Mesothelial cell of epicardium (in vitro differentiated cells): ENCODE measurements around the gene PIK3CG. TPM values are rescaled to one million over a fixed set of nuclear protein-coding genes. Genes with fewer than 3 reads are reported as not detected.

Experiments used
- DNase-seq, 2 experiments: peaks; one replicate each; pipeline ENCODE4 v3.0.0; 2021; ENCODE audit warnings: low spot score in 2 of 2; ENCODE audit not compliant: unreplicated experiment in 2 of 2
- H3K27ac Mint-ChIP-seq: 2 replicates; pipeline ENCODE4 v1.8.0; 2021; ENCODE audit warnings: mixed read lengths
- H3K27me3 Mint-ChIP-seq: 2 replicates; pipeline ENCODE4 v1.8.0; 2021; ENCODE audit warnings: low read depth, mixed read lengths
- H3K36me3 Mint-ChIP-seq: 2 replicates; pipeline ENCODE4 v1.8.0; 2021; ENCODE audit warnings: mixed read lengths
- H3K4me1 Mint-ChIP-seq: 2 replicates; pipeline ENCODE4 v1.8.0; 2021; ENCODE audit warnings: mixed read lengths
- H3K4me3 Mint-ChIP-seq: 2 replicates; pipeline ENCODE4 v1.8.0; 2021; ENCODE audit warnings: mild to moderate bottlenecking, moderate library complexity, mixed read lengths
- H3K9me3 Mint-ChIP-seq: 2 replicates; pipeline ENCODE4 v1.8.0; 2021; ENCODE audit warnings: mixed read lengths
- total RNA-seq: library from RNA; stranded (reverse); gene quantifications from 3 replicates; pipeline ENCODE4 v1.2.1, GENCODE V29; 2021
- TF ChIP-seq, protein P1 (sequence below): fragments of 200-600 bp; sonication (generic); IDR thresholded peaks from one replicate; pipeline ENCODE4 v1.5.0; 2021; ENCODE audit warnings: antibody characterized with exemption; ENCODE audit not compliant: unreplicated experiment

The PIK3CG gene
- total RNA-seq, 1 donor from 2014 or later = 0.09 TPM

DNA sequence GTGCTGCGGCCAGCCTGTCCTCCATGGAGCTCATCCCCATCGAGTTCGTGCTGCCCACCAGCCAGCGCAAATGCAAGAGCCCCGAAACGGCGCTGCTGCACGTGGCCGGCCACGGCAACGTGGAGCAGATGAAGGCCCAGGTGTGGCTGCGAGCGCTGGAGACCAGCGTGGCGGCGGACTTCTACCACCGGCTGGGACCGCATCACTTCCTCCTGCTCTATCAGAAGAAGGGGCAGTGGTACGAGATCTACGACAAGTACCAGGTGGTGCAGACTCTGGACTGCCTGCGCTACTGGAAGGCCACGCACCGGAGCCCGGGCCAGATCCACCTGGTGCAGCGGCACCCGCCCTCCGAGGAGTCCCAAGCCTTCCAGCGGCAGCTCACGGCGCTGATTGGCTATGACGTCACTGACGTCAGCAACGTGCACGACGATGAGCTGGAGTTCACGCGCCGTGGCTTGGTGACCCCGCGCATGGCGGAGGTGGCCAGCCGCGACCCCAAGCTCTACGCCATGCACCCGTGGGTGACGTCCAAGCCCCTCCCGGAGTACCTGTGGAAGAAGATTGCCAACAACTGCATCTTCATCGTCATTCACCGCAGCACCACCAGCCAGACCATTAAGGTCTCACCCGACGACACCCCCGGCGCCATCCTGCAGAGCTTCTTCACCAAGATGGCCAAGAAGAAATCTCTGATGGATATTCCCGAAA, 2.7 kb downstream of the PIK3CG start:
- TF ChIP-seq, protein P1, sequence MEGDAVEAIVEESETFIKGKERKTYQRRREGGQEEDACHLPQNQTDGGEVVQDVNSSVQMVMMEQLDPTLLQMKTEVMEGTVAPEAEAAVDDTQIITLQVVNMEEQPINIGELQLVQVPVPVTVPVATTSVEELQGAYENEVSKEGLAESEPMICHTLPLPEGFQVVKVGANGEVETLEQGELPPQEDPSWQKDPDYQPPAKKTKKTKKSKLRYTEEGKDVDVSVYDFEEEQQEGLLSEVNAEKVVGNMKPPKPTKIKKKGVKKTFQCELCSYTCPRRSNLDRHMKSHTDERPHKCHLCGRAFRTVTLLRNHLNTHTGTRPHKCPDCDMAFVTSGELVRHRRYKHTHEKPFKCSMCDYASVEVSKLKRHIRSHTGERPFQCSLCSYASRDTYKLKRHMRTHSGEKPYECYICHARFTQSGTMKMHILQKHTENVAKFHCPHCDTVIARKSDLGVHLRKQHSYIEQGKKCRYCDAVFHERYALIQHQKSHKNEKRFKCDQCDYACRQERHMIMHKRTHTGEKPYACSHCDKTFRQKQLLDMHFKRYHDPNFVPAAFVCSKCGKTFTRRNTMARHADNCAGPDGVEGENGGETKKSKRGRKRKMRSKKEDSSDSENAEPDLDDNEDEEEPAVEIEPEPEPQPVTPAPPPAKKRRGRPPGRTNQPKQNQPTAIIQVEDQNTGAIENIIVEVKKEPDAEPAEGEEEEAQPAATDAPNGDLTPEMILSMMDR = no peak
- DNase-seq = no peak
- H3K9me3 Mint-ChIP-seq = no peaks in the 10 kb centered on the region
- H3K36me3 Mint-ChIP-seq = no peaks in the 10 kb centered on the region
- peaks cover 29% of the 10 kb centered on the region for H3K4me1 Mint-ChIP-seq
- no peaks in the 10 kb centered on the region for H3K27me3 Mint-ChIP-seq
- H3K27ac Mint-ChIP-seq = no peak overlapping the region
- no peak overlapping the region for H3K4me3 Mint-ChIP-seq

DNA sequence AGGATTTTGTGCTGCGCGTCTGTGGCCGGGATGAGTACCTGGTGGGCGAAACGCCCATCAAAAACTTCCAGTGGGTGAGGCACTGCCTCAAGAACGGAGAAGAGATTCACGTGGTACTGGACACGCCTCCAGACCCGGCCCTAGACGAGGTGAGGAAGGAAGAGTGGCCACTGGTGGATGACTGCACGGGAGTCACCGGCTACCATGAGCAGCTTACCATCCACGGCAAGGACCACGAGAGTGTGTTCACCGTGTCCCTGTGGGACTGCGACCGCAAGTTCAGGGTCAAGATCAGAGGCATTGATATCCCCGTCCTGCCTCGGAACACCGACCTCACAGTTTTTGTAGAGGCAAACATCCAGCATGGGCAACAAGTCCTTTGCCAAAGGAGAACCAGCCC, 3.3 kb downstream of the PIK3CG start:
- Mint-ChIP-seq H3K9me3 (no peaks in the 10 kb centered on the region), H3K4me1 (peaks cover 24% of the 10 kb centered on the region), H3K36me3 (no peaks in the 10 kb centered on the region), H3K4me3 (no peak overlapping the region), H3K27me3 (no peaks in the 10 kb centered on the region), H3K27ac (no peak overlapping the region)
- TF ChIP-seq, protein P1 = no peak
- DNase-seq = no peak

DNA sequence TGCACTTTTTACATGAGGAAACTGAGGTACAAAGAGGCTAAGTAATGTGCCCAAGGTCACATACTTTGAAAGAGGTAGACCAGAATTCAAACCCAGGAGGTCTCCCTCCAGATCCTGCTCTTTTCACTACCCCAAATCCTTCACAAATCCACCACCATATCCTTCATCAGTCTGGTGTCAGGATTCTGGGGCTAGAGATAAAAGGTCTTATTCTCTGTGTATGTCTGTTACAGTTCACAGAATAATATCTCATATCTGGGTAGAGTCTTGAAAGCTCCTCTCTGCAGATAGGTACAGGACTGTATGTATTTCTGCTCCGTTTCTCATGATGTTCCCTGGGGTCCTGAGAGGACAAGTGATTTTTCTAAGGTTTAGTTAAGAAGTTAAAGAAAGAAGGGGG, 4.9 kb downstream of the PIK3CG start:
- H3K27ac Mint-ChIP-seq = no peak overlapping the region
- H3K27me3 Mint-ChIP-seq = no peaks in the 10 kb centered on the region
- no peak for DNase-seq
- peaks cover 23% of the 10 kb centered on the region for H3K4me1 Mint-ChIP-seq
- no peaks in the 10 kb centered on the region for H3K9me3 Mint-ChIP-seq
- H3K4me3 Mint-ChIP-seq = no peak overlapping the region
- H3K36me3 Mint-ChIP-seq = no peaks in the 10 kb centered on the region
- TF ChIP-seq, protein P1 = no peak

DNA sequence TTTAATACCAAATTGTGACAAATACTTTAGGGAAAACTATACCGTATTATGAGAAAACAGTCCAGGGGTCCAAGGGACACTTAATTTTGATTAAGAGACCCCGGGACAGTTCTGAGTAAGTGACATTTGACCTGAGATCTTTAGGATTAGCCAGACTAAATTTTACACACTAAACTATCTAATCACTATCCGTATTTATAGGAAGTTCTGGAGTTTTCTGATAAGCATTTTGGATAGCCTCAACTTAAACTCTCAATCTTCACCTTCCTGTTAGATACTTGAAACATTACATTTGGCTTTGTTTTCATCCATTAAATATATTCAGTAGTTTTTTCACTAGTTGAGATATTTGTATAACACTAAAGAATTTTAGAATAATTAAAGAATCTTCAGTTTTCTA, 5.4 kb downstream of the PIK3CG start:
- H3K4me3 Mint-ChIP-seq = no peak overlapping the region
- H3K4me1 Mint-ChIP-seq = peaks cover 17% of the 10 kb centered on the region
- H3K27me3 Mint-ChIP-seq = no peaks in the 10 kb centered on the region
- peaks cover 4% of the 10 kb centered on the region for H3K9me3 Mint-ChIP-seq
- H3K27ac Mint-ChIP-seq = no peak overlapping the region
- H3K36me3 Mint-ChIP-seq = peaks cover under 1% of the 10 kb centered on the region
- no peak for DNase-seq
- TF ChIP-seq, protein P1 = no peak

DNA sequence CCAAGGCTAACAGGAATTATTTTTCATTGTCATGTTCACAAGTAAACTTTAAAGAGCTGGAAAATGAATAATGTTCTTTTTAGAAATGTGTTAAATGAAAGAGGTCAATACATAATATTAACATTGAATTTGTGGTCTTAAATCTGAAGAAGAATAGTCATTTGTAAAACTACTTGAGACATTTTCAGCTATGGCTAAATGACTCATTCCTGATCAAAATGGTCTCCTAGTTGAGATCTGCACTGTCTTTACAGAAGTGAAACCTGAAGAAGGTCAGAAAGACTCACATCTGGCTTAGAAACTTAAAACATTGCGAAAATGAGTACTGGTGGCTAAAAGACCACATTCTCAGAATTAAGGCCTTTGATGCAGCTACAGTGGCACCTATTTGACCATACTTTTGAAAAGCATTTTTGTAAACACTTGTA, 5.9 kb downstream of the PIK3CG start:
- no peak for DNase-seq
- H3K27ac Mint-ChIP-seq = peak overlapping the region; percentile 64
- TF ChIP-seq, protein P1 = no peak
- H3K9me3 Mint-ChIP-seq = peaks cover 5% of the 10 kb centered on the region
- H3K4me1 Mint-ChIP-seq = peaks cover 17% of the 10 kb centered on the region
- no peaks in the 10 kb centered on the region for H3K27me3 Mint-ChIP-seq
- H3K4me3 Mint-ChIP-seq = no peak overlapping the region
- peaks cover 1% of the 10 kb centered on the region for H3K36me3 Mint-ChIP-seq
